ENCODE data around the gene CNTN4. TPM values are rescaled to one million over a fixed set of nuclear protein-coding genes. Genes with fewer than 3 reads are reported as not detected.

Gene CNTN4
- total RNA-seq, 1 experiment from 2014 or later: 1.6 TPM

- peaks cover 3% of the 10 kb centered on the region; the same call in 1 of the 2 replicates for H3K4me1 ChIP-seq (ENCODE audit: insufficient read depth, low read length)
- H3K36me3 Mint-ChIP-seq (ENCODE audit: insufficient read depth in 1 of 3, low read depth in 3 of 3): peaks cover 13 to 27% (median 19%) of the 10 kb centered on the region in 3 experiments
- H3K9me3 Mint-ChIP-seq: peaks cover 19 to 23% of the 10 kb centered on the region in 2 experiments
- H4K5ac ChIP-seq (ENCODE audit: insufficient read length, low read depth, low read length): no peak overlapping the region
- no CpG with 5 or more reads among the region's 1 CpG for WGBS (ENCODE audit: extremely low coverage, insufficient read length, low lambda C conversion rate)
- no peak overlapping the region for H2AK5ac ChIP-seq (ENCODE audit: insufficient read length, low read length)
- no peak overlapping the region for H3K23ac ChIP-seq (ENCODE audit: insufficient read length, low read depth, low read length)
- H3K56ac ChIP-seq (ENCODE audit: insufficient read length, low read depth, low read length): no peak overlapping the region
- no peak overlapping the region for H2BK5ac ChIP-seq (ENCODE audit: insufficient read length, low read length)
- H3K27me3 Mint-ChIP-seq (ENCODE audit: low read depth): no peaks in the 10 kb centered on the region
- peak overlapping the region; percentile 46 for H3K27ac ChIP-seq (ENCODE audit: insufficient read length, low read depth, low read length)
- peak overlapping the region in 2 of 3 experiments; percentile 25 to 90; a peak in 2 of 7 replicates for H3K27ac Mint-ChIP-seq
- no peaks in the 10 kb centered on the region for H3K27me3 ChIP-seq (ENCODE audit: insufficient read depth, low read length)
- no peak overlapping the region for H3K9ac ChIP-seq (ENCODE audit: extremely low read depth, insufficient read length, low read length)
- H3K18ac ChIP-seq (ENCODE audit: insufficient read length, low read depth, low read length): no peak overlapping the region
- no peak overlapping the region for H4K8ac ChIP-seq (replicated peaks; ENCODE audit: insufficient read length, low read depth, low read length)
- H2BK12ac ChIP-seq (ENCODE audit: insufficient read length, low read depth, low read length): no peak overlapping the region
- no peak overlapping the region for H2BK20ac ChIP-seq (ENCODE audit: low read depth, low read length, poor library complexity, severe bottlenecking)
- H3K4me3 Mint-ChIP-seq: no peak overlapping the region
- no peak overlapping the region for H3T11ph ChIP-seq (ENCODE audit: low read length)
- no peak overlapping the region for H3K4me2 ChIP-seq (ENCODE audit: insufficient read depth, insufficient read length, low read length)
- peaks cover 25 to 36% of the 10 kb centered on the region in 2 experiments for H3K4me1 Mint-ChIP-seq
- H3K4ac ChIP-seq (ENCODE audit: low read depth, low read length): no peak overlapping the region
- no peak overlapping the region for H2BK120ac ChIP-seq (ENCODE audit: low read depth, low read length, poor library complexity, severe bottlenecking)
- TF ChIP-seq CTCF (conservative IDR thresholded peaks at IDR 0.05): no peak
- no peak overlapping the region for H2BK15ac ChIP-seq (ENCODE audit: low read depth, low read length)
- no peaks in the 10 kb centered on the region for H3K79me2 ChIP-seq (ENCODE audit: insufficient read depth, low read length)
- peaks cover 4% of the 10 kb centered on the region for H3K9me3 ChIP-seq (ENCODE audit: control insufficient read depth, low read depth, low read length)
- DNase-seq: peak; percentile 43
- H4K91ac ChIP-seq (ENCODE audit: insufficient read length, low read depth, low read length): no peak overlapping the region
- no peaks in the 10 kb centered on the region for H4K20me1 ChIP-seq (ENCODE audit: control insufficient read depth, insufficient read depth, insufficient read length)
- H3K79me1 ChIP-seq (ENCODE audit: insufficient read depth, low read depth, low read length, poor library complexity, severe bottlenecking): no peaks in the 10 kb centered on the region
- no peak overlapping the region for H3K14ac ChIP-seq (ENCODE audit: insufficient read depth, low read length)
- H2AFZ ChIP-seq (ENCODE audit: low read length): no peak overlapping the region
- H3K23me2 ChIP-seq (ENCODE audit: insufficient read length, low read depth, low read length, poor library complexity, severe bottlenecking): no peaks in the 10 kb centered on the region
Observed at GRCh38 chr3:2354702-2355101, 256.0 kb downstream of the CNTN4 start.

Data from H9 (cell line).